ENCODE results near the gene FHIT. TPM values are rescaled to one million over a fixed set of nuclear protein-coding genes. Genes with fewer than 3 reads are reported as not detected.

FHIT gene
- total and polyA plus RNA-seq, 2 of the 4 experiments (the other 2 are of a cell fraction): 0.07 TPM; not detected in 1

- H3K27ac ChIP-seq (ENCODE audit: insufficient read depth, low read length): no peak overlapping the region
- H3K56ac ChIP-seq (ENCODE audit: extremely low read depth, insufficient read depth, low read length): no peak overlapping the region
- no peak overlapping the region for H4K5ac ChIP-seq (ENCODE audit: low read depth, low read length)
- H2BK5ac ChIP-seq (ENCODE audit: low read depth, low read length, poor library complexity, severe bottlenecking): no peak overlapping the region
- in situ Hi-C loops (cut with MboI; ENCODE audit: low sequenced_read_pairs): no loop called here
- ChIA-PET POLR2A (ENCODE audit: unreplicated experiment) (no interaction called here), CTCF (no interaction called here)
- H2BK20ac ChIP-seq (ENCODE audit: low read depth, low read length): no peak overlapping the region
- H3K4me1 ChIP-seq (ENCODE audit: control insufficient read depth, insufficient read depth, low read length): no peaks in the 10 kb centered on the region
- dilution Hi-C loops (cut with HindIII; ENCODE audit: low sequenced_read_pairs, unreplicated experiment): no loop called here
- no peak overlapping the region for H3K4me3 ChIP-seq (ENCODE audit: insufficient read depth, low read depth, low read length)
- no peak overlapping the region for H2AFZ ChIP-seq (replicated peaks; ENCODE audit: low read length, poor library complexity)
- H2AK9ac ChIP-seq (replicated peaks; ENCODE audit: low read depth, low read length, poor library complexity): no peak overlapping the region
- no peak overlapping the region for H3K23ac ChIP-seq (ENCODE audit: low read depth, low read length)
- H4K8ac ChIP-seq (ENCODE audit: low read depth in 2 of 2, low read length in 2 of 2): no peak overlapping the region
- intact Hi-C loops (cut with micrococcal nuclease): no loop called here
- DNase-seq (no peak), ATAC-seq (ENCODE audit: low read depth) (no peak)
- H3K4ac ChIP-seq (ENCODE audit: low read depth, low read length): no peak overlapping the region
- H3K27me3 ChIP-seq (ENCODE audit: control insufficient read depth, insufficient read depth, low read length): no peaks in the 10 kb centered on the region
- no peaks in the 10 kb centered on the region for H3K36me3 ChIP-seq (ENCODE audit: control insufficient read depth, insufficient read depth, low read length)
- no peaks in the 10 kb centered on the region for H4K20me1 ChIP-seq (ENCODE audit: insufficient read depth, low read length)
- H3K9ac ChIP-seq (ENCODE audit: low read depth, low read length): no peak overlapping the region
- no peaks in the 10 kb centered on the region for H3K9me3 ChIP-seq (ENCODE audit: control insufficient read depth, insufficient read depth, low read length)
- H3K9me1 ChIP-seq (ENCODE audit: insufficient read depth, low read length): no peaks in the 10 kb centered on the region
- no peak overlapping the region for H3K14ac ChIP-seq (replicated peaks; ENCODE audit: low read depth, low read length)
- BruUV-seq (replicated peaks): no TSS peak
- H2BK15ac ChIP-seq (ENCODE audit: low read depth, low read length): no peak overlapping the region
- TF ChIP-seq CHD1 (IDR thresholded peaks at IDR 0.05; ENCODE audit: low read depth, low read length) (no peak), USF2 (IDR thresholded peaks at IDR 0.05; ENCODE audit: low read depth, low read length) (no peak), CEBPB (IDR thresholded peaks at IDR 0.05; ENCODE audit: low read depth, low read length) (no peak), ELK1 (IDR thresholded peaks at IDR 0.05; ENCODE audit: borderline replicate concordance, low read depth, low read length) (no peak), CTCF (conservative IDR thresholded peaks at IDR 0.05; ENCODE audit: low read depth, low read length) (no peak), NFE2L2 (IDR thresholded peaks at IDR 0.05; ENCODE audit: low read depth, low read length) (no peak), MXI1 (IDR thresholded peaks at IDR 0.05; ENCODE audit: borderline replicate concordance, low read depth, low read length) (no peak), MAZ (IDR thresholded peaks at IDR 0.05; ENCODE audit: borderline replicate concordance, low read depth, low read length) (no peak), MAFK (IDR thresholded peaks at IDR 0.05; ENCODE audit: low read depth, low read length) (no peak), POLR2A (IDR thresholded peaks at IDR 0.05; ENCODE audit: low read depth, low read length) (no peak), RAD21 (IDR thresholded peaks at IDR 0.05; ENCODE audit: low read length) (no peak), BHLHE40 (IDR thresholded peaks at IDR 0.05; ENCODE audit: low read depth, low read length) (no peak), RCOR1 (IDR thresholded peaks at IDR 0.05; ENCODE audit: insufficient replicate concordance, low read length) (no peak), FOS (IDR thresholded peaks at IDR 0.05; ENCODE audit: low read depth, low read length) (no peak), SMC3 (IDR thresholded peaks at IDR 0.05; ENCODE audit: low read depth, low read length) (no peak), RFX5 (IDR thresholded peaks at IDR 0.05; ENCODE audit: low read depth, low read length) (no peak)
- H2BK120ac ChIP-seq (ENCODE audit: low read depth, low read length): no peak overlapping the region
- no peak overlapping the region for H2AK5ac ChIP-seq (ENCODE audit: low read depth, low read length)
- no peaks in the 10 kb centered on the region for H3K79me1 ChIP-seq (ENCODE audit: low read depth in 1 of 2, low read length in 2 of 2)
- H3K4me2 ChIP-seq (ENCODE audit: low read depth, low read length): no peak overlapping the region
- no peak overlapping the region for H4K91ac ChIP-seq (ENCODE audit: insufficient read depth, low read depth, low read length)
- no peak overlapping the region for H3K18ac ChIP-seq (ENCODE audit: low read depth, low read length)
Observed at GRCh38 chr3:59925946-59926345, 1325.3 kb downstream of the FHIT start.
